GM12892 (cell line): ENCODE measurements around the gene EFNA3.
"Not testable (repeated sequence)": the region's sequence is repeated elsewhere in the genome, so short reads cannot be mapped to it uniquely, and the experiment has no call there.

ENCODE experiments used
- DNase-seq: peaks from one replicate; pipeline ENCODE4 v3.0.0; 2011; ENCODE audit not compliant: insufficient read length
- FAIRE-seq: peaks from 2 replicates; lab custom pipeline; 2011; peaks lifted over from hg19 to GRCh38; lab: Jason Lieb, UNC
- POLR2A ChIP-seq: IDR thresholded peaks from 2 replicates; pipeline ENCODE4 v1.6.1; 2011; ENCODE audit warnings: low read depth, low read length, control low read depth
- POLR2AphosphoS5 ChIP-seq: IDR thresholded peaks from 2 replicates; pipeline ENCODE4 v1.6.1; 2011; ENCODE audit warnings: low read depth, low read length, control low read depth
- TAF1 ChIP-seq: IDR thresholded peaks from 2 replicates; pipeline ENCODE4 v1.6.1; 2011; ENCODE audit warnings: low read depth, mild to moderate bottlenecking, control low read depth, low read length, borderline replicate concordance

Gene EFNA3

GRCh38 chr1:155107309-155108264, 28.9 kb downstream of the EFNA3 start:
- FAIRE-seq (no peak), DNase-seq (no peak)
- TF ChIP-seq TAF1 (no peak), POLR2AphosphoS5 (no peak), POLR2A (no peak)

GRCh38 chr1:155108296-155108695, 29.7 kb downstream of the EFNA3 start:
- TF ChIP-seq POLR2AphosphoS5, result no peak
- FAIRE-seq (no peak), DNase-seq (no peak)

- DNase-seq, result no peak
- no peak for FAIRE-seq
- TF ChIP-seq POLR2AphosphoS5 (no peak), POLR2A (no peak), TAF1 (no peak)
These were observed 31.7 kb downstream of the EFNA3 start for GRCh38 chr1:155110381-155110780.

GRCh38 chr1:155110826-155111225, 32.2 kb downstream of the EFNA3 start:
- TF ChIP-seq POLR2AphosphoS5 (no peak), TAF1 (no peak), POLR2A (no peak)
- FAIRE-seq (no peak), DNase-seq (no peak)

GRCh38 chr1:155113450-155113980, 34.9 kb downstream of the EFNA3 start:
- FAIRE-seq (no peak), DNase-seq (no peak)
- no peak for TF ChIP-seq POLR2A
- no peak for TF ChIP-seq TAF1
- TF ChIP-seq POLR2AphosphoS5, result no peak

- DNase-seq (no peak), FAIRE-seq (no peak)
- no peak for TF ChIP-seq TAF1
- TF ChIP-seq POLR2A, result no peak
These were observed 37.6 kb downstream of the EFNA3 start for GRCh38 chr1:155116113-155116764.

GRCh38 chr1:155117610-155118009, 39.0 kb downstream of the EFNA3 start:
- FAIRE-seq (no peak), DNase-seq (no peak)
- TF ChIP-seq TAF1, result no peak
- no peak for TF ChIP-seq POLR2AphosphoS5
- TF ChIP-seq POLR2A, result no peak

- DNase-seq, FAIRE-seq: not testable (repeated sequence)
These were observed 39.5 kb downstream of the EFNA3 start for GRCh38 chr1:155118090-155118489.

- no peak for FAIRE-seq
- no peak for TF ChIP-seq POLR2A
- no peak for TF ChIP-seq TAF1
- no peak for TF ChIP-seq POLR2AphosphoS5
- no peak for DNase-seq
These were observed 41.6 kb downstream of the EFNA3 start for GRCh38 chr1:155120253-155120652.

GRCh38 chr1:155121249-155121648, 42.6 kb downstream of the EFNA3 start:
- DNase-seq (no peak), FAIRE-seq (no peak)
- no peak for TF ChIP-seq POLR2AphosphoS5
- no peak for TF ChIP-seq POLR2A
- TF ChIP-seq TAF1, result no peak

GRCh38 chr1:155122308-155122707, 43.7 kb downstream of the EFNA3 start:
- no peak for TF ChIP-seq POLR2A
- TF ChIP-seq POLR2AphosphoS5, result no peak
- no peak for TF ChIP-seq TAF1
- FAIRE-seq (no peak), DNase-seq (no peak)

- no peak for FAIRE-seq
- DNase-seq, result no peak
- no peak for TF ChIP-seq POLR2A
- TF ChIP-seq POLR2AphosphoS5, result no peak
- TF ChIP-seq TAF1, result no peak
These were observed 45.2 kb downstream of the EFNA3 start for GRCh38 chr1:155123801-155124200.
